OCI-LY3 (cell line): ENCODE measurements around the gene GNAT3.

Experiments
- CTCF ChIP-seq: fragments of 200-600, 300-600 bp; sonication (generic); IDR thresholded peaks from 2 replicates; pipeline ENCODE4 v1.5.1; 2014; ENCODE audit warnings: antibody characterized with exemption, low read length, low read depth
- EZH2phosphoT487 ChIP-seq: fragments of 200-600 bp; shearing (Covaris generic); IDR thresholded peaks from 2 replicates; pipeline ENCODE4 v1.6.1; 2018; ENCODE audit warnings: antibody characterized with exemption, mixed run types, low read depth

GRCh38 chr7:80511964-80512363, at the start of gene GNAT3:
- no peak for TF ChIP-seq CTCF
- TF ChIP-seq EZH2phosphoT487 = no peak
